ENCODE data around the gene RYR2.

RYR2 gene

GRCh38 chr1:237138551-237138950, 96.6 kb downstream of the RYR2 start:
- H2AFZ ChIP-seq (ENCODE audit: low read length): no peak overlapping the region
- TF ChIP-seq EZH2 (IDR thresholded peaks at IDR 0.05; ENCODE audit: borderline replicate concordance, low read length) (no peak), CTCF (IDR thresholded peaks at IDR 0.05; ENCODE audit: low read length) (no peak)

GRCh38 chr1:237139732-237140131, 97.7 kb downstream of the RYR2 start:
- Histone ChIP-seq H3K27ac (ENCODE audit: low read depth, low read length, poor library complexity, severe bottlenecking) (no peak overlapping the region), H3K79me2 (ENCODE audit: insufficient read depth, low read length) (no peaks in the 10 kb centered on the region), H3K9me3 (ENCODE audit: low read length) (no peaks in the 10 kb centered on the region), H3K4me3 (ENCODE audit: low read depth, low read length, poor library complexity, severe bottlenecking) (no peak overlapping the region), H4K20me1 (ENCODE audit: insufficient read depth, low read length) (no peaks in the 10 kb centered on the region), H2AFZ (ENCODE audit: low read length) (no peak overlapping the region), H3K36me3 (ENCODE audit: insufficient read depth, low read length) (no peaks in the 10 kb centered on the region), H3K27me3 (ENCODE audit: insufficient read depth, low read length) (0 out of 2 replicates have a peak, but pooled peaks cover 3% of the 10 kb centered on the region), H3K9ac (ENCODE audit: low read length) (no peak overlapping the region), H3K4me1 (ENCODE audit: insufficient read depth, low read length, severe bottlenecking) (no peaks in the 10 kb centered on the region), H3K4me2 (ENCODE audit: low read length) (no peak overlapping the region), H3K9me2 (ENCODE audit: low read depth, low read length) (no peaks in the 10 kb centered on the region), H3F3A (ENCODE audit: insufficient read depth, low read length) (no peaks in the 10 kb centered on the region)
- no peak for TF ChIP-seq CTCF (IDR thresholded peaks at IDR 0.05; ENCODE audit: low read length)
- no peak for TF ChIP-seq EZH2 (IDR thresholded peaks at IDR 0.05; ENCODE audit: borderline replicate concordance, low read length)

More at GRCh38 chr1:237138551-237138950, 96.6 kb downstream of the RYR2 start:
- Histone ChIP-seq H3K9me2 (ENCODE audit: low read depth, low read length) (no peaks in the 10 kb centered on the region), H3K4me1 (ENCODE audit: insufficient read depth, low read length, severe bottlenecking) (no peaks in the 10 kb centered on the region), H3K4me3 (ENCODE audit: low read depth, low read length, poor library complexity, severe bottlenecking) (no peak overlapping the region), H4K20me1 (ENCODE audit: insufficient read depth, low read length) (no peaks in the 10 kb centered on the region), H3F3A (ENCODE audit: insufficient read depth, low read length) (no peaks in the 10 kb centered on the region), H3K27ac (ENCODE audit: low read depth, low read length, poor library complexity, severe bottlenecking) (no peak overlapping the region), H3K79me2 (ENCODE audit: insufficient read depth, low read length) (no peaks in the 10 kb centered on the region), H3K9ac (ENCODE audit: low read length) (no peak overlapping the region), H3K4me2 (ENCODE audit: low read length) (no peak overlapping the region), H3K9me3 (ENCODE audit: low read length) (no peaks in the 10 kb centered on the region), H3K27me3 (ENCODE audit: insufficient read depth, low read length) (0 out of 2 replicates have a peak, but pooled peaks cover 3% of the 10 kb centered on the region), H3K36me3 (ENCODE audit: insufficient read depth, low read length) (no peaks in the 10 kb centered on the region)

- Histone ChIP-seq H3F3A (ENCODE audit: insufficient read depth, low read length) (no peaks in the 10 kb centered on the region), H3K9me2 (ENCODE audit: low read depth, low read length) (no peaks in the 10 kb centered on the region), H3K36me3 (ENCODE audit: insufficient read depth, low read length) (no peaks in the 10 kb centered on the region), H3K9me3 (ENCODE audit: low read length) (no peaks in the 10 kb centered on the region), H3K4me1 (ENCODE audit: insufficient read depth, low read length, severe bottlenecking) (no peaks in the 10 kb centered on the region), H3K79me2 (ENCODE audit: insufficient read depth, low read length) (no peaks in the 10 kb centered on the region), H4K20me1 (ENCODE audit: insufficient read depth, low read length) (no peaks in the 10 kb centered on the region), H3K4me3 (ENCODE audit: low read depth, low read length, poor library complexity, severe bottlenecking) (no peak overlapping the region), H3K27ac (ENCODE audit: low read depth, low read length, poor library complexity, severe bottlenecking) (no peak overlapping the region), H3K9ac (ENCODE audit: low read length) (no peak overlapping the region), H3K27me3 (ENCODE audit: insufficient read depth, low read length) (0 out of 2 replicates have a peak, but pooled peaks cover 3% of the 10 kb centered on the region), H3K4me2 (ENCODE audit: low read length) (no peak overlapping the region), H2AFZ (ENCODE audit: low read length) (no peak overlapping the region)
- TF ChIP-seq CTCF (IDR thresholded peaks at IDR 0.05; ENCODE audit: low read length) (no peak), EZH2 (IDR thresholded peaks at IDR 0.05; ENCODE audit: borderline replicate concordance, low read length) (no peak)
Observed at GRCh38 chr1:237140986-237141385, 99.0 kb downstream of the RYR2 start.
